HG03280 (cell line): Measurements from ENCODE around the gene VSTM2B.

Source experiments
- ATAC-seq: cut with Tn5 transposase; IDR thresholded peaks from one replicate; pipeline ENCODE4 v1.9.1; 2021; ENCODE audit warnings: mild to moderate bottlenecking, moderate library complexity; ENCODE audit not compliant: unreplicated experiment

Gene VSTM2B

GRCh38 chr19:29495901-29496441 lies 29.8 kb upstream of the VSTM2B start:
- no peak for ATAC-seq

GRCh38 chr19:29497241-29497640 lies 28.6 kb upstream of the VSTM2B start:
- no peak for ATAC-seq

GRCh38 chr19:29497686-29498436 lies 27.9 kb upstream of the VSTM2B start:
- ATAC-seq, result no peak

- no peak for ATAC-seq
These were observed 26.4 kb upstream of the VSTM2B start for GRCh38 chr19:29499261-29499920.

- no peak for ATAC-seq
These were observed 25.7 kb upstream of the VSTM2B start for GRCh38 chr19:29499921-29500590.

GRCh38 chr19:29501816-29502580 lies 23.8 kb upstream of the VSTM2B start:
- ATAC-seq, result no peak

GRCh38 chr19:29502581-29502850 lies 23.3 kb upstream of the VSTM2B start:
- ATAC-seq, result no peak

- ATAC-seq, result no peak
These were observed 22.5 kb upstream of the VSTM2B start for GRCh38 chr19:29503140-29503758.

- ATAC-seq, result no peak
These were observed 22.0 kb upstream of the VSTM2B start for GRCh38 chr19:29503785-29504184.

GRCh38 chr19:29504454-29504853 lies 21.3 kb upstream of the VSTM2B start:
- ATAC-seq, result no peak

GRCh38 chr19:29505097-29505824 lies 20.5 kb upstream of the VSTM2B start:
- no peak for ATAC-seq

GRCh38 chr19:29506619-29506911 lies 19.2 kb upstream of the VSTM2B start:
- no peak for ATAC-seq

GRCh38 chr19:29507081-29507860 lies 18.5 kb upstream of the VSTM2B start:
- ATAC-seq, result no peak

- ATAC-seq, result no peak
These were observed 17.6 kb upstream of the VSTM2B start for GRCh38 chr19:29508181-29508580.

- ATAC-seq, result no peak
These were observed 16.3 kb upstream of the VSTM2B start for GRCh38 chr19:29509456-29509855.

GRCh38 chr19:29510701-29511265 lies 15.0 kb upstream of the VSTM2B start:
- no peak for ATAC-seq

- no peak for ATAC-seq
These were observed 14.0 kb upstream of the VSTM2B start for GRCh38 chr19:29511768-29512167.

GRCh38 chr19:29512748-29513147 lies 13.0 kb upstream of the VSTM2B start:
- no peak for ATAC-seq

- ATAC-seq, result no peak
These were observed 11.1 kb upstream of the VSTM2B start for GRCh38 chr19:29514525-29515232.
